ENCODE results near the gene GLI1.

DNA sequence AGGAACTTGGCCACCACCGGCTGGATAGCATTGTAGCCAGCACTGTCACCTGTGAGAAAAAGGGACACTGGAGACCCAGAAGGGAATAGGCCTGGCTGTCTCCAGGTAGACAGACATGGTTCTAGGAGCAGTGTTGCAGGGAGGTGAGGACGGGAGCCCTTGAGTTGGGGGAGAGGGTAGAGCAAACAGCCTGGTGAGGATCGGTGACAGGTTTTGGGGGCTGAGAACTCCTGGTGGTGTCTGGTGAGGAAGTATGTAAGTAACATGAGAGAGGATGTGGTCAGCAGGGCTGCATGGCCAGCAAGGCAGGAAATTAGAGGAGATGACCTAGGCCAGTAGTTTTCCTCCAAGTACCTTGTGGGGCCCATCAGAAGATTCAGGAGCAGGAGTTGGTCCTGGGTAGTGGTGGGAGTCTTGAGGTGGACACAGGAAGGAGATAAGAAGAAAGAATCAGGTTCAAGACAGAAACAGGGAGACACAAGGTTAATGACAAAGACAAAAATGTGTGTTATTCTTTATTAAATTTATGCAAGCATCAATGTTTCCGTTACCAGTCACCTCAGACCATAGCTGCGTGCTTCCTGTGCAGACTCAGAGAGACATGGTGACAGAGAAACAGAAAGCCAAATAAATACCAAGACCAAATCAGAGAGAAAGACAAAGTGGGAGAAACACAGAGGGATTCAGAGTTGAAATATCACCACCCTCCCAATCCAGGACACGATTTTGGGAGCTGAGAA is 20.0 kb downstream of the GLI1 start, which contains the start of gene ARHGAP9:
- TF ChIP-seq RAD21 (IDR thresholded peaks at IDR 0.05; ENCODE audit: low read depth) (no peak), FOXM1 (IDR thresholded peaks at IDR 0.05; ENCODE audit: borderline replicate concordance, low read depth) (no peak), EP300 (IDR thresholded peaks at IDR 0.05; ENCODE audit: borderline replicate concordance) (no peak), NFIC (IDR thresholded peaks at IDR 0.05) (no peak), TAF1 (IDR thresholded peaks at IDR 0.05; ENCODE audit: low read depth) (no peak)
- TF ChIP-seq, protein P1, sequence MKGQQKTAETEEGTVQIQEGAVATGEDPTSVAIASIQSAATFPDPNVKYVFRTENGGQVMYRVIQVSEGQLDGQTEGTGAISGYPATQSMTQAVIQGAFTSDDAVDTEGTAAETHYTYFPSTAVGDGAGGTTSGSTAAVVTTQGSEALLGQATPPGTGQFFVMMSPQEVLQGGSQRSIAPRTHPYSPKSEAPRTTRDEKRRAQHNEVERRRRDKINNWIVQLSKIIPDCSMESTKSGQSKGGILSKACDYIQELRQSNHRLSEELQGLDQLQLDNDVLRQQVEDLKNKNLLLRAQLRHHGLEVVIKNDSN (IDR thresholded peaks at IDR 0.05) = no peak
- TF ChIP-seq, protein P2, sequence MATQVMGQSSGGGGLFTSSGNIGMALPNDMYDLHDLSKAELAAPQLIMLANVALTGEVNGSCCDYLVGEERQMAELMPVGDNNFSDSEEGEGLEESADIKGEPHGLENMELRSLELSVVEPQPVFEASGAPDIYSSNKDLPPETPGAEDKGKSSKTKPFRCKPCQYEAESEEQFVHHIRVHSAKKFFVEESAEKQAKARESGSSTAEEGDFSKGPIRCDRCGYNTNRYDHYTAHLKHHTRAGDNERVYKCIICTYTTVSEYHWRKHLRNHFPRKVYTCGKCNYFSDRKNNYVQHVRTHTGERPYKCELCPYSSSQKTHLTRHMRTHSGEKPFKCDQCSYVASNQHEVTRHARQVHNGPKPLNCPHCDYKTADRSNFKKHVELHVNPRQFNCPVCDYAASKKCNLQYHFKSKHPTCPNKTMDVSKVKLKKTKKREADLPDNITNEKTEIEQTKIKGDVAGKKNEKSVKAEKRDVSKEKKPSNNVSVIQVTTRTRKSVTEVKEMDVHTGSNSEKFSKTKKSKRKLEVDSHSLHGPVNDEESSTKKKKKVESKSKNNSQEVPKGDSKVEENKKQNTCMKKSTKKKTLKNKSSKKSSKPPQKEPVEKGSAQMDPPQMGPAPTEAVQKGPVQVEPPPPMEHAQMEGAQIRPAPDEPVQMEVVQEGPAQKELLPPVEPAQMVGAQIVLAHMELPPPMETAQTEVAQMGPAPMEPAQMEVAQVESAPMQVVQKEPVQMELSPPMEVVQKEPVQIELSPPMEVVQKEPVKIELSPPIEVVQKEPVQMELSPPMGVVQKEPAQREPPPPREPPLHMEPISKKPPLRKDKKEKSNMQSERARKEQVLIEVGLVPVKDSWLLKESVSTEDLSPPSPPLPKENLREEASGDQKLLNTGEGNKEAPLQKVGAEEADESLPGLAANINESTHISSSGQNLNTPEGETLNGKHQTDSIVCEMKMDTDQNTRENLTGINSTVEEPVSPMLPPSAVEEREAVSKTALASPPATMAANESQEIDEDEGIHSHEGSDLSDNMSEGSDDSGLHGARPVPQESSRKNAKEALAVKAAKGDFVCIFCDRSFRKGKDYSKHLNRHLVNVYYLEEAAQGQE (IDR thresholded peaks at IDR 0.05; ENCODE audit: low read depth) = no peak
- TF ChIP-seq, protein P3, sequence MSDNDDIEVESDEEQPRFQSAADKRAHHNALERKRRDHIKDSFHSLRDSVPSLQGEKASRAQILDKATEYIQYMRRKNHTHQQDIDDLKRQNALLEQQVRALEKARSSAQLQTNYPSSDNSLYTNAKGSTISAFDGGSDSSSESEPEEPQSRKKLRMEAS (IDR thresholded peaks at IDR 0.05) = no peak
